Prostate gland (tissue), 2 donors: ENCODE measurements around the gene GFRA1. TPM values are rescaled to one million over a fixed set of nuclear protein-coding genes. Genes with fewer than 3 reads are reported as not detected.
A peak's percentile ranks its signal among the peaks of the same experiment; 100 is the strongest.

Experiments used
- DNase-seq: peaks from one replicate; pipeline ENCODE4 v3.0.0-alpha.2; 2019; ENCODE audit warnings: low spot score
- H3K27ac ChIP-seq, 2 donors: fragments of 200-600 bp; sonication (generic); 2 replicates each; pipeline ENCODE4 v1.5.1; 2017 to 2019
- H3K27me3 ChIP-seq: fragments of 200-600 bp; sonication (generic); replicated peaks from 2 replicates; pipeline ENCODE4 v1.5.1; 2019; ENCODE audit not compliant: insufficient read depth
- H3K36me3 ChIP-seq, 2 donors: fragments of 200-600 bp; sonication (generic); 1 replicate in 1 of 2; 2 replicates in 1 of 2; pipeline versions ENCODE4 v1.5.1 to v1.8.1; 2017 to 2019
- H3K4me1 ChIP-seq: fragments of 200-600 bp; sonication (generic); replicated peaks from 2 replicates; pipeline ENCODE4 v1.5.1; 2019
- H3K4me3 ChIP-seq, 2 donors: fragments of 200-600 bp; sonication (generic); 2 replicates each; pipeline ENCODE4 v1.5.1; 2017 to 2019
- H3K9me3 ChIP-seq: fragments of 200-600 bp; sonication (generic); 2 replicates; pipeline ENCODE4 v1.5.1; 2017
- CTCF ChIP-seq, 4 experiments: fragments of 200-600 bp in 2 of 4; fragments of 450-650 bp in 2 of 4; sonication (generic) in 2 of 4; IDR thresholded peaks; 1 replicate in 3 of 4; 2 replicates in 1 of 4; pipeline ENCODE4 v1.5.1; 2016 to 2019; ENCODE audit warnings: antibody characterized with exemption in 4 of 4, mild to moderate bottlenecking in 2 of 4, moderate library complexity in 2 of 4
- POLR2A ChIP-seq: fragments of 450-650 bp; IDR thresholded peaks from one replicate; pipeline ENCODE4 v1.6.1; 2016; ENCODE audit warnings: antibody characterized with exemption, mild to moderate bottlenecking
- POLR2AphosphoS5 ChIP-seq: sonication (generic); formaldehyde crosslinking; IDR thresholded peaks from one replicate; pipeline ENCODE4 v1.6.1; 2017; ENCODE audit warnings: antibody characterized with exemption
- WGBS: methylation state at CpG from one replicate; pipeline ENCODE4 v1.1.5; 2018; 5-methylcytosine and 5-hydroxymethylcytosine counted together
- intact Hi-C: fragments of 100-400 bp; cut with DNase I; formaldehyde crosslinking; loops from one replicate; pipeline ENCODE4 v1.14.2; 2022
- total RNA-seq, 2 donors: library from RNA; depleted of rRNA; stranded (reverse); fragments of >200 nt; gene quantifications; one replicate each; pipeline ENCODE4 v1.1.0, GENCODE V29; 2016

GFRA1 gene
- total RNA-seq, 2 donors from 2014 or later = 5.1 to 14.5 TPM

DNA sequence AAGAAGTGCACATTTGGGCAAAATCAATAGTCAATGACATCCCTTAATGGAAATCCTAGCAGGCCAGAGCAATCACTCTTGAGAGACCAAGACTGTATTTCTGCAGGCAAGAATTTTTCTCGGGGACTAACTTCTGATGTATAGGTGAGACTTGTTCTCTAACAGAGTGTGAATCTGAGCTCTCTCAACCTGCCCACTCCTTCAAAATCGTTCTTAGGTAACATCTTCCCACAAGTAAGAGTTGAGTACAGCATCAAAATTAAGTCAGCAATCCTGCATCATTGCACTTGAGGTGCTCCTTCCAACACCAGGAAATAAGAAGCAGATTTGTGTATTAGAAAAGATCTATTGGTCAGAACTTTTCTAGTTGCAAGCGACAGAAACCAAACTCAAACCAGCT, 25.6 kb upstream of the GFRA1 start:
- no peaks in the 10 kb centered on the region for H3K9me3 ChIP-seq
- H3K36me3 ChIP-seq = no peaks in the 10 kb centered on the region
- 90% methylated on average over 3 of the region's 3 CpGs for WGBS
- no peaks in the 10 kb centered on the region for H3K27me3 ChIP-seq
- DNase-seq = no peak
- no peaks in the 10 kb centered on the region for H3K4me1 ChIP-seq
- H3K27ac ChIP-seq = no peak overlapping the region
- intact Hi-C loops = loop anchor here (10.0 kb wide), 1 partner anchor 354 kb away; no protein-coding TSS in a partner anchor
- no peak overlapping the region for H3K4me3 ChIP-seq
- no peak for TF ChIP-seq CTCF (IDR thresholded peaks at IDR 0.05)
- TF ChIP-seq POLR2AphosphoS5 = no peak
- TF ChIP-seq POLR2A = no peak

DNA sequence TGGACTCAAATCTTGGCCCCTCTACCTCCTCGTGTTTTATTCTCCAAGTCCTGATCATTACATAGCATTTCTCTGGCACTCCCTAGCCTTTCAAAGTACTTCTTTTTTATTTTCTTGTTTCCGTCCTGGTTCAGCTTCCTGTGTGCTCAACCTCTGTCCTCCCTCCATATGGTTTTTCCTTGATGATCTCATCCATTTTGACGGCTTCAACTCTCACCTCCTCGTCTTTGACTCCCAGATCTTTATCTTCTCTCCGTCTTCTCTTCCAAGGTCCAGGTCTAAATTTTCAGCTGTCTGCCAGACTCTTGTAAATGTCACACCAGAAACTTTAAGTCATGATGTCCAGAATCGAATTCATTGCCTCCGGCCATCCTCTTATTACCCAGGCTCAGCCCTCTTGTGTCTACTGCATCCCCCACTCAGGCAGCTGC, 23.3 kb upstream of the GFRA1 start:
- H3K36me3 ChIP-seq = no peaks in the 10 kb centered on the region
- TF ChIP-seq POLR2A = no peak
- H3K4me1 ChIP-seq = no peaks in the 10 kb centered on the region
- no peak overlapping the region for H3K4me3 ChIP-seq
- no peaks in the 10 kb centered on the region for H3K9me3 ChIP-seq
- H3K27me3 ChIP-seq = no peaks in the 10 kb centered on the region
- DNase-seq = no peak
- intact Hi-C loops = loop anchor here (10.0 kb wide), 1 partner anchor 352 kb away; no protein-coding TSS in a partner anchor
- H3K27ac ChIP-seq = no peak overlapping the region
- WGBS = 13% methylated on average over 7 of the region's 7 CpGs

GRCh38 chr10:116292493-116292892, 19.5 kb upstream of the GFRA1 start:
- DNase-seq = no peak
- no peak for TF ChIP-seq POLR2AphosphoS5
- TF ChIP-seq CTCF (IDR thresholded peaks at IDR 0.05) = no peak
- TF ChIP-seq POLR2A = no peak
- no peaks in the 10 kb centered on the region for H3K4me1 ChIP-seq
- no peaks in the 10 kb centered on the region for H3K9me3 ChIP-seq
- no peak overlapping the region for H3K4me3 ChIP-seq
- H3K27me3 ChIP-seq = no peaks in the 10 kb centered on the region
- intact Hi-C loops = loop anchor here (10.0 kb wide), 1 partner anchor 348 kb away; no protein-coding TSS in a partner anchor
- H3K36me3 ChIP-seq = no peaks in the 10 kb centered on the region
- no peak overlapping the region for H3K27ac ChIP-seq

- H3K27me3 ChIP-seq = no peaks in the 10 kb centered on the region
- DNase-seq = no peak
- no peaks in the 10 kb centered on the region for H3K36me3 ChIP-seq
- H3K4me1 ChIP-seq = no peaks in the 10 kb centered on the region
- intact Hi-C loops = loop anchor here (10.0 kb wide), 2 partner anchors 345 to 495 kb away; no protein-coding TSS in a partner anchor
- 41% methylated on average over 1 of the region's 1 CpG for WGBS
- H3K9me3 ChIP-seq = no peaks in the 10 kb centered on the region
- H3K4me3 ChIP-seq = no peak overlapping the region
- no peak for TF ChIP-seq CTCF (IDR thresholded peaks at IDR 0.05)
- no peak for TF ChIP-seq POLR2A
- TF ChIP-seq POLR2AphosphoS5 = no peak
- no peak overlapping the region for H3K27ac ChIP-seq
Observed at GRCh38 chr10:116289652-116290051, 16.6 kb upstream of the GFRA1 start.

DNA sequence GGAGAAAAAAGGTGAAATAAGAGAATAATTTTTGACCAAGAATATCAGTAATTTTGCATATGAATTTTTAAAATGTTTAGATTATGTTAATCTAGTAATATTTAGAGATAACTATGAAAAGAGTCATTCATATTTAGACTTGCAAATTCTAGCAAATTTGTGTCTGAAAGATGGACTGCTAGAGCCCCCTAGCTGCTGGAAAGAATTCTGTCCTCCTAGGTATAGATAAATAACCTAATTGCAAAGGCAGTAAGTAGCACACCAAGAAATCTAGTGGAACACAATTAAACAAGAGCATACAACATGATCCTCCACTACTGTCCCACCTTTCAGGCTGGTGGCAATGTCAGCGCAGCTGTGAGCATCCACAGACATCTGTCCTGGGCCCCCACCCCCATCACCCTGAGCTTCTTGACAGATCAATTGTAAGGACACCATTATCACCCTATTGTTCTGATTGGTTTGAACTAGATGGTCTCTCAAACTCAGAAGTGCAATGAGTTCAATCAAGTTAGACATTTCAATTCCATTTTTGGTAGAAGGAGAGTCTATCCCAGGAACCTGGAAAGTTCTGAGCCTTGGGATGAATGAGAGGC, 15.0 kb upstream of the GFRA1 start:
- H3K4me3 ChIP-seq = no peak overlapping the region
- H3K27ac ChIP-seq = no peak overlapping the region
- H3K27me3 ChIP-seq = no peaks in the 10 kb centered on the region
- H3K9me3 ChIP-seq = no peaks in the 10 kb centered on the region
- WGBS = 37% methylated on average over 1 of the region's 1 CpG
- intact Hi-C loops = loop anchor here (10.0 kb wide), 1 partner anchor 493 kb away; no protein-coding TSS in a partner anchor
- no peak for DNase-seq
- TF ChIP-seq POLR2AphosphoS5 (no peak), POLR2A (no peak), CTCF (IDR thresholded peaks at IDR 0.05) (peak; percentile 40 to 82 (median 73))
- no peaks in the 10 kb centered on the region for H3K4me1 ChIP-seq
- H3K36me3 ChIP-seq = no peaks in the 10 kb centered on the region
